ENCODE data around the gene CYLD.

GRCh38 chr16:50756473-50756872 lies 14.6 kb downstream of the CYLD start:
- TF ChIP-seq CTCF (IDR thresholded peaks at IDR 0.05; ENCODE audit: insufficient read depth, low read length) (no peak), POLR2AphosphoS5 (IDR thresholded peaks at IDR 0.05; ENCODE audit: low read depth) (no peak), REST (IDR thresholded peaks at IDR 0.05; ENCODE audit: insufficient replicate concordance, low read depth) (no peak)
